K562 (cell line): ENCODE measurements around the gene MAGI2. TPM values are rescaled to one million over a fixed set of nuclear protein-coding genes. Genes with fewer than 3 reads are reported as not detected.

Source experiments
- ATAC-seq: fragments of 200-7000 bp; cut with Tn5 transposase; 3 replicates; pipeline ENCODE4 v1.9.1; 2020; ENCODE audit warnings: moderate library complexity
- BruUV-seq: library from RNA; stranded (reverse); fragments of 400-500 nt; replicated peaks from 2 replicates; lab custom pipeline; 2021; lab: Mats Ljungman, UMichigan
- CTCF ChIA-PET: fragments of 300-600 bp; formaldehyde crosslinking; extraction: SDS; loops from one replicate; lab custom pipeline; 2021; ENCODE audit warnings: low intra/inter-chr PET ratio; lab: Yijun Ruan, JAX
- POLR2A ChIA-PET: fragments of 300-600, 350-650 bp; sonication (Branson Sonifier 250); formaldehyde crosslinking; extraction: SDS; loops from one replicate; lab custom pipeline; 2021; ENCODE audit warnings: antibody characterized with exemption, inconsistent platforms; lab: Yijun Ruan, JAX
- DNase-seq, 4 experiments: peaks; one replicate each; pipeline versions ENCODE4 v3.0.0 to v3.0.0-alpha.2; 2011 to 2018; ENCODE audit warnings: low spot score in 3 of 4, mixed read lengths in 3 of 4; ENCODE audit errors: extremely low read depth in 1 of 4
- FAIRE-seq: peaks from 2 replicates; lab custom pipeline; 2011; peaks lifted over from hg19 to GRCh38; lab: Jason Lieb, UNC
- H2AFZ ChIP-seq: 2 replicates; pipeline ENCODE4 v1.6.0; 2011; ENCODE audit warnings: low read depth, low read length, control low read depth, inconsistent platforms
- H3K27ac ChIP-seq: fragments of 200-600 bp; 3 replicates; pipeline ENCODE4 v1.8.0; 2011; ENCODE audit warnings: low read depth, mild to moderate bottlenecking, control low read depth, inconsistent platforms, low read length, moderate library complexity, mixed read lengths; ENCODE audit errors: extremely low read depth
- H3K27me3 ChIP-seq, 2 experiments: fragments of 300-600 bp in 1 of 2; 2 replicates in 1 of 2; 3 replicates in 1 of 2; pipeline versions ENCODE4 v1.6.0 to v1.8.0; 2011; ENCODE audit warnings: inconsistent platforms in 2 of 2, low read length in 2 of 2, mild to moderate bottlenecking in 1 of 2, mixed read lengths in 1 of 2, moderate library complexity in 1 of 2; ENCODE audit not compliant: control insufficient read depth in 2 of 2, insufficient read depth in 2 of 2
- H3K36me3 ChIP-seq: fragments of 300-600 bp; 3 replicates; pipeline ENCODE4 v1.8.0; 2011; ENCODE audit warnings: mild to moderate bottlenecking, low read length, inconsistent platforms; ENCODE audit not compliant: control insufficient read depth, insufficient read depth
- H3K4me1 ChIP-seq, 2 experiments: fragments of 200-600 bp in 1 of 2; replicated peaks in 1 of 2; 2 replicates in 1 of 2; 3 replicates in 1 of 2; pipeline versions ENCODE4 v1.5.1 to v1.8.0; 2011; ENCODE audit warnings: inconsistent platforms in 2 of 2, low read length in 2 of 2, mild to moderate bottlenecking in 1 of 2, mixed read lengths in 1 of 2, moderate library complexity in 1 of 2; ENCODE audit not compliant: control insufficient read depth in 2 of 2, insufficient read depth in 2 of 2
- H3K4me2 ChIP-seq: 2 replicates; pipeline ENCODE4 v1.6.1; 2011; ENCODE audit warnings: low read length, control low read depth, inconsistent platforms, mixed read lengths; ENCODE audit not compliant: insufficient read depth
- H3K4me3 ChIP-seq: fragments of 200-600 bp; sonication (generic), shearing (Covaris generic); 2 replicates; pipeline ENCODE4 v1.5.1; 2016; ENCODE audit warnings: control low read depth, inconsistent platforms
- H3K79me2 ChIP-seq: fragments of 200-600 bp; 3 replicates; pipeline ENCODE4 v1.8.0; 2011; ENCODE audit warnings: low read length, inconsistent platforms; ENCODE audit not compliant: control insufficient read depth, insufficient read depth
- H3K9ac ChIP-seq, 2 experiments: 2 replicates each; pipeline versions ENCODE4 v1.6.0 to v1.6.1; 2011; ENCODE audit warnings: low read depth in 2 of 2, low read length in 2 of 2, control low read depth in 1 of 2, inconsistent platforms in 1 of 2, mild to moderate bottlenecking in 1 of 2, mixed read lengths in 1 of 2; ENCODE audit not compliant: insufficient read depth in 1 of 2
- H3K9me1 ChIP-seq: one replicate; pipeline ENCODE4 v1.6.0; 2011; ENCODE audit warnings: inconsistent platforms, mild to moderate bottlenecking, low read length, moderate library complexity; ENCODE audit not compliant: control insufficient read depth, insufficient read depth
- H3K9me3 ChIP-seq: replicated peaks from 2 replicates; pipeline ENCODE4 v1.5.1; 2011; ENCODE audit warnings: low read depth, low read length, inconsistent platforms; ENCODE audit not compliant: control insufficient read depth, insufficient read depth
- H4K20me1 ChIP-seq: replicated peaks from 2 replicates; pipeline ENCODE4 v1.6.1; 2011; ENCODE audit warnings: low read length, inconsistent platforms, mixed read lengths; ENCODE audit not compliant: control insufficient read depth, insufficient read depth
- HEY1 ChIP-seq: fragments of 250-450 bp; sonication (Bioruptor Pico); IDR thresholded peaks from 2 replicates; pipeline ENCODE4 v1.5.0; 2020; ENCODE audit warnings: mild to moderate bottlenecking, moderate library complexity, borderline replicate concordance
- RFX5 ChIP-seq: IDR thresholded peaks from 2 replicates; pipeline ENCODE4 v1.6.1; 2011; ENCODE audit warnings: low read depth, mild to moderate bottlenecking, improper control_type of control experiment, low read length
- RUNX1 ChIP-seq: sonication (generic); IDR thresholded peaks from 2 replicates; pipeline ENCODE4 v1.6.1; 2016; ENCODE audit warnings: antibody characterized with exemption, low read depth
- SIRT6 ChIP-seq: IDR thresholded peaks from one replicate; pipeline ENCODE4 v1.6.1; 2012; ENCODE audit warnings: low read depth, mild to moderate bottlenecking, control low read depth, inconsistent platforms, low read length, moderate library complexity
- ZBTB17 ChIP-seq: fragments of 450-650 bp; formaldehyde crosslinking; IDR thresholded peaks from 2 replicates; pipeline ENCODE4 v1.4.0; 2020; ENCODE audit warnings: mild to moderate bottlenecking
- ZNF830 ChIP-seq: fragments of 250-450 bp; sonication (Bioruptor Pico); IDR thresholded peaks from 2 replicates; pipeline ENCODE4 v1.5.0; 2021; ENCODE audit warnings: mild to moderate bottlenecking
- WGBS: fragments of 100-300 bp; shearing (Covaris generic); methylation state at CpG from one replicate; pipeline ENCODE4 v1.1.6; 2016; ENCODE audit warnings: low coverage, mixed read lengths; ENCODE audit not compliant: insufficient coverage; ENCODE audit errors: missing lambda C conversion rate; 5-methylcytosine and 5-hydroxymethylcytosine counted together
- in situ Hi-C: fragments of 300-500 bp; cut with MboI; formaldehyde crosslinking; loops from 4 replicates; pipeline ENCODE4 v1.15.0; 2018; ENCODE audit warnings: inconsistent platforms, mixed read lengths
- intact Hi-C: fragments of 100-400 bp; cut with micrococcal nuclease; formaldehyde crosslinking; loops from 2 replicates; pipeline ENCODE4 v1.14.2; 2022
- polyA plus RNA-seq, 8 experiments: library from polyadenylated mRNA; depleted of rRNA in 4 of 8; stranded (reverse) in 5 of 8; unstranded in 3 of 8; fragments of >200 nt; fragmentation: Nextera tagmentation in 2 of 8; fragmentation: Illumina TruSeq in 1 of 8; extraction: Ambion mirVana in 2 of 8; extraction: Trizol in 1 of 8; gene quantifications; 2 replicates each; pipeline versions ENCODE4 v1.2.1 to v1.2.3, GENCODE V29; 2011 to 2014; ENCODE audit warnings: inconsistent platforms in 1 of 8, missing spikeins in 1 of 8
- total RNA-seq, 7 experiments: library from RNA; depleted of rRNA in 6 of 7; stranded (reverse); fragments of >200 nt in 6 of 7; fragmentation: Illumina TruSeq in 2 of 7; extraction: Trizol in 2 of 7; gene quantifications; 2 replicates each; pipeline versions ENCODE4 v1.2.1 to v1.2.3, GENCODE V29; 2011 to 2021; ENCODE audit warnings: low replicate concordance in 1 of 7
- TF ChIP-seq, protein P1 (sequence below): sonication (generic); formaldehyde crosslinking; IDR thresholded peaks from 2 replicates; pipeline ENCODE4 v1.8.0; 2022; ENCODE audit warnings: mild to moderate bottlenecking, missing genetic modification reagents
- TF ChIP-seq, protein P2 (sequence below): IDR thresholded peaks from 2 replicates; pipeline ENCODE4 v1.6.1; 2011; ENCODE audit warnings: borderline replicate concordance, low read depth, mild to moderate bottlenecking, moderate library complexity, low read length; ENCODE audit not compliant: insufficient read depth, poor library complexity, severe bottlenecking

Gene MAGI2
- total and polyA plus RNA-seq, 9 of the 15 experiments (the other 6 are each of a cell fraction or from before 2014, with no cell fraction given) = 0.27 to 1.4 (median 0.70) TPM

DNA sequence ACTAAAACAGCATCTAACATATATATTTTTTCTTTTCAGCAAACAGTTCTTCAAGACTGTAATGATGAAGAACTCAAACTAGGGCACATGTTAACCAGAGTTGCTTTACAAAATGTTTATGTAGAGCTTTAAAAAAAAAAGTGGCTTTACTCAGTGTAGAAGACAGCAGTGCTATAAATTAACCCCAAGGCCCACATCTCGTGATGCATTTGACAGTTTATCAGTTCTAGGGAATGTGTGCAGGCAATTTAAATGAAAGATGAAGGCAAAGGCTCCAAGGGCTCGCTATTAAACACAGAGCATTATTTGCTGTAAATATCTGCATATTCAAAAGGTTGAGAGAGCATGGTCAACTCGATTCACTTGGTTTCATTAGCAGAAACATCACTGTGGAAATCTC, 558.1 kb downstream of the MAGI2 start:
- in situ Hi-C loops = no loop called here
- TF ChIP-seq, protein P1, sequence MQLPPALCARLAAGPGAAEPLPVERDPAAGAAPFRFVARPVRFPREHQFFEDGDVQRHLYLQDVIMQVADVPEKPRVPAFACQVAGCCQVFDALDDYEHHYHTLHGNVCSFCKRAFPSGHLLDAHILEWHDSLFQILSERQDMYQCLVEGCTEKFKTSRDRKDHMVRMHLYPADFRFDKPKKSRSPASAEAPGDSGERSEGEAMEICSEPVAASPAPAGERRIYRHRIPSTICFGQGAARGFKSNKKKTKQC (CRISPR knock-in tag) = no peak
- TF ChIP-seq SIRT6 = no peak
- TF ChIP-seq HEY1 = no peak
- no peak for TF ChIP-seq ZNF830
- TF ChIP-seq RUNX1 = no peak
- no peak for TF ChIP-seq RFX5
- TF ChIP-seq, protein P2, sequence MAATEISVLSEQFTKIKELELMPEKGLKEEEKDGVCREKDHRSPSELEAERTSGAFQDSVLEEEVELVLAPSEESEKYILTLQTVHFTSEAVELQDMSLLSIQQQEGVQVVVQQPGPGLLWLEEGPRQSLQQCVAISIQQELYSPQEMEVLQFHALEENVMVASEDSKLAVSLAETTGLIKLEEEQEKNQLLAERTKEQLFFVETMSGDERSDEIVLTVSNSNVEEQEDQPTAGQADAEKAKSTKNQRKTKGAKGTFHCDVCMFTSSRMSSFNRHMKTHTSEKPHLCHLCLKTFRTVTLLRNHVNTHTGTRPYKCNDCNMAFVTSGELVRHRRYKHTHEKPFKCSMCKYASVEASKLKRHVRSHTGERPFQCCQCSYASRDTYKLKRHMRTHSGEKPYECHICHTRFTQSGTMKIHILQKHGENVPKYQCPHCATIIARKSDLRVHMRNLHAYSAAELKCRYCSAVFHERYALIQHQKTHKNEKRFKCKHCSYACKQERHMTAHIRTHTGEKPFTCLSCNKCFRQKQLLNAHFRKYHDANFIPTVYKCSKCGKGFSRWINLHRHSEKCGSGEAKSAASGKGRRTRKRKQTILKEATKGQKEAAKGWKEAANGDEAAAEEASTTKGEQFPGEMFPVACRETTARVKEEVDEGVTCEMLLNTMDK = no peak
- no peak for TF ChIP-seq ZBTB17 (CRISPR knock-in tag)
- H3K9me1 ChIP-seq = no peaks in the 10 kb centered on the region
- no peaks in the 10 kb centered on the region for H3K9me3 ChIP-seq
- 0% methylated on average over 3 of the region's 3 CpGs for WGBS
- BruUV-seq = no TSS peak
- H3K9ac ChIP-seq = no peak overlapping the region
- no peak overlapping the region for H3K4me3 ChIP-seq
- no peak overlapping the region for H3K4me2 ChIP-seq
- ChIA-PET POLR2A (no interaction called here), CTCF (no interaction called here)
- no peaks in the 10 kb centered on the region for H4K20me1 ChIP-seq
- H3K79me2 ChIP-seq = no peaks in the 10 kb centered on the region
- no peak for ATAC-seq
- H3K36me3 ChIP-seq = no peaks in the 10 kb centered on the region
- H3K4me1 ChIP-seq = no peaks in the 10 kb centered on the region
- H3K27me3 ChIP-seq = no peaks in the 10 kb centered on the region
- intact Hi-C loops = no loop called here
- DNase-seq = no peak
- no peak overlapping the region for H3K27ac ChIP-seq
- H2AFZ ChIP-seq = no peak overlapping the region
- no peak for FAIRE-seq
